ENCODE results near the gene SLC18B1.

Gene SLC18B1

GRCh38 chr6:132792510-132792909, 5.9 kb downstream of the SLC18B1 start:
- 0 out of 2 replicates have a peak, but pooled peaks cover 4% of the 10 kb centered on the region for H3K79me2 ChIP-seq (ENCODE audit: insufficient read depth, low read depth)
- no peaks in the 10 kb centered on the region for H3K36me3 ChIP-seq (ENCODE audit: insufficient read depth)
- no peaks in the 10 kb centered on the region for H4K20me1 ChIP-seq (ENCODE audit: insufficient read depth)
- no peak for TF ChIP-seq CTCF (conservative IDR thresholded peaks at IDR 0.05; ENCODE audit: low read depth, low read length)
- H2AFZ ChIP-seq (ENCODE audit: low read depth): no peak overlapping the region
- no peak overlapping the region for H3K4me3 ChIP-seq (IDR thresholded peaks at IDR 0.05; ENCODE audit: insufficient read depth, low read depth, low read length)
- no peak overlapping the region for H3K4me2 ChIP-seq
- H3K27me3 ChIP-seq (ENCODE audit: insufficient read depth, low read depth): no peaks in the 10 kb centered on the region
- no peaks in the 10 kb centered on the region for H3K4me1 ChIP-seq (ENCODE audit: low read depth, poor library complexity, severe bottlenecking)
- H3K27ac ChIP-seq: no peak overlapping the region
- no peak overlapping the region for H3K9ac ChIP-seq

- no peaks in the 10 kb centered on the region for H3K4me1 ChIP-seq (ENCODE audit: low read depth, poor library complexity, severe bottlenecking)
- H3K27me3 ChIP-seq (ENCODE audit: insufficient read depth, low read depth): no peaks in the 10 kb centered on the region
- TF ChIP-seq CTCF (conservative IDR thresholded peaks at IDR 0.05; ENCODE audit: low read depth, low read length): no peak
- H3K4me2 ChIP-seq: no peak overlapping the region
- no peaks in the 10 kb centered on the region for H3K36me3 ChIP-seq (ENCODE audit: insufficient read depth)
- no peaks in the 10 kb centered on the region for H4K20me1 ChIP-seq (ENCODE audit: insufficient read depth)
- H2AFZ ChIP-seq (ENCODE audit: low read depth): no peak overlapping the region
- no peak overlapping the region for H3K4me3 ChIP-seq (IDR thresholded peaks at IDR 0.05; ENCODE audit: insufficient read depth, low read depth, low read length)
- H3K79me2 ChIP-seq (ENCODE audit: insufficient read depth, low read depth): no peaks in the 10 kb centered on the region
- H3K9ac ChIP-seq: no peak overlapping the region
- no peak overlapping the region for H3K27ac ChIP-seq
Measured at GRCh38 chr6:132790450-132790849, 8.0 kb downstream of the SLC18B1 start.

- H3K4me3 ChIP-seq (IDR thresholded peaks at IDR 0.05; ENCODE audit: insufficient read depth, low read depth, low read length): no peak overlapping the region
- no peaks in the 10 kb centered on the region for H3K36me3 ChIP-seq (ENCODE audit: insufficient read depth)
- no peaks in the 10 kb centered on the region for H3K4me1 ChIP-seq (ENCODE audit: low read depth, poor library complexity, severe bottlenecking)
- H3K9ac ChIP-seq: no peak overlapping the region
- no peak overlapping the region for H3K27ac ChIP-seq
- TF ChIP-seq CTCF (conservative IDR thresholded peaks at IDR 0.05; ENCODE audit: low read depth, low read length): no peak
- no peak overlapping the region for H3K4me2 ChIP-seq
- no peaks in the 10 kb centered on the region for H3K79me2 ChIP-seq (ENCODE audit: insufficient read depth, low read depth)
- H4K20me1 ChIP-seq (ENCODE audit: insufficient read depth): no peaks in the 10 kb centered on the region
- no peak overlapping the region for H2AFZ ChIP-seq (ENCODE audit: low read depth)
- H3K27me3 ChIP-seq (ENCODE audit: insufficient read depth, low read depth): no peaks in the 10 kb centered on the region
Measured at GRCh38 chr6:132789396-132789776, 9.1 kb downstream of the SLC18B1 start.

- Histone ChIP-seq H3K27ac (no peak overlapping the region), H3K4me2 (no peak overlapping the region), H3K27me3 (ENCODE audit: insufficient read depth, low read depth) (no peaks in the 10 kb centered on the region), H4K20me1 (ENCODE audit: insufficient read depth) (no peaks in the 10 kb centered on the region), H2AFZ (ENCODE audit: low read depth) (no peak overlapping the region), H3K36me3 (ENCODE audit: insufficient read depth) (no peaks in the 10 kb centered on the region), H3K9ac (no peak overlapping the region), H3K4me3 (IDR thresholded peaks at IDR 0.05; ENCODE audit: insufficient read depth, low read depth, low read length) (no peak overlapping the region), H3K79me2 (ENCODE audit: insufficient read depth, low read depth) (no peaks in the 10 kb centered on the region), H3K4me1 (ENCODE audit: low read depth, poor library complexity, severe bottlenecking) (no peaks in the 10 kb centered on the region)
- no peak for TF ChIP-seq CTCF (conservative IDR thresholded peaks at IDR 0.05; ENCODE audit: low read depth, low read length)
Measured at GRCh38 chr6:132788658-132789395, 9.6 kb downstream of the SLC18B1 start.
